Measurements from ENCODE around the gene SDK2. TPM values are rescaled to one million over a fixed set of nuclear protein-coding genes. Genes with fewer than 3 reads are reported as not detected.

SDK2 gene
- total and polyA plus RNA-seq, 9 of the 15 experiments (the other 6 are each of a cell fraction or from before 2014, with no cell fraction given): 0.04 TPM; not detected in 8

GRCh38 chr17:73430165-73430680, 214.0 kb downstream of the SDK2 start:
- no peak overlapping the region for H3K4me3 ChIP-seq
- in situ Hi-C loops (cut with MboI): loop anchor here (10.0 kb wide), 2 partner anchors 275 to 745 kb away; no protein-coding TSS in a partner anchor
- ATAC-seq (no peak), DNase-seq (ENCODE audit: extremely low read depth in 1 of 4, low spot score in 3 of 4) (no peak), FAIRE-seq (no peak)
- no peaks in the 10 kb centered on the region for H3K9me3 ChIP-seq (replicated peaks; ENCODE audit: control insufficient read depth, insufficient read depth, low read depth, low read length)
- TF ChIP-seq ZBTB2 (IDR thresholded peaks at IDR 0.05) (no peak), FOXO4 (CRISPR knock-in tag; IDR thresholded peaks at IDR 0.05) (no peak), ZNF79 (CRISPR knock-in tag; IDR thresholded peaks at IDR 0.05; ENCODE audit: low read depth) (no peak), HDGF (IDR thresholded peaks at IDR 0.05) (no peak), ZMIZ1 (IDR thresholded peaks at IDR 0.05; ENCODE audit: low read depth in 2 of 2, low read length in 2 of 2) (no peak), ZNF263 (CRISPR knock-in tag; IDR thresholded peaks at IDR 0.05; ENCODE audit: borderline replicate concordance) (no peak), CBX5 (IDR thresholded peaks at IDR 0.05; ENCODE audit: borderline replicate concordance, low read depth) (no peak), HOXB6 (CRISPR knock-in tag; IDR thresholded peaks at IDR 0.05; ENCODE audit: borderline replicate concordance) (no peak), ESRRB (CRISPR knock-in tag; IDR thresholded peaks at IDR 0.05; ENCODE audit: borderline replicate concordance) (no peak), NR1H2 (CRISPR knock-in tag; IDR thresholded peaks at IDR 0.05) (no peak), EWSR1 (IDR thresholded peaks at IDR 0.05; ENCODE audit: borderline replicate concordance, low read depth, partially characterized antibody) (no peak), MTA3 (IDR thresholded peaks at IDR 0.05; ENCODE audit: borderline replicate concordance) (no peak), SNRNP70 (optimal IDR thresholded peaks at IDR 0.05; ENCODE audit: low read depth, low read length) (no peak), MAFK (IDR thresholded peaks at IDR 0.05; ENCODE audit: low read length) (no peak), POLR2G (IDR thresholded peaks at IDR 0.05; ENCODE audit: low read depth, low read length) (no peak), CHD4 (IDR thresholded peaks at IDR 0.05; ENCODE audit: insufficient read depth, insufficient replicate concordance, low read depth, low read length, poor library complexity, severe bottlenecking) (no peak)
- no peaks in the 10 kb centered on the region for H3K36me3 ChIP-seq (ENCODE audit: control insufficient read depth, insufficient read depth, low read length)
- no peaks in the 10 kb centered on the region for H3K9me1 ChIP-seq (ENCODE audit: control insufficient read depth, insufficient read depth, low read length)
- no peak overlapping the region for H2AFZ ChIP-seq (ENCODE audit: low read depth, low read length)
- intact Hi-C loops (cut with micrococcal nuclease): no loop called here
- POLR2A ChIA-PET: interaction anchor here (0.6 to 2.0 kb wide), 5 partner anchors 9 to 1269 kb away, joined by 3 to 6 read pairs (median 5); no protein-coding TSS in a partner anchor
- no TSS peak for BruUV-seq (replicated peaks)
- no peak overlapping the region for H3K4me2 ChIP-seq (ENCODE audit: insufficient read depth, low read length)
- CTCF ChIA-PET (ENCODE audit: low intra/inter-chr PET ratio): interaction anchor here (0.6 to 3.1 kb wide), 4 partner anchors 10 to 746 kb away, joined by 3 to 30 read pairs (median 5); no protein-coding TSS in a partner anchor
- H3K27ac ChIP-seq (ENCODE audit: extremely low read depth, low read depth, low read length): no peak overlapping the region
- H3K27me3 ChIP-seq (ENCODE audit: control insufficient read depth in 2 of 2, insufficient read depth in 2 of 2, low read length in 2 of 2): peaks cover 6 to 32% of the 10 kb centered on the region in 2 experiments; a peak in 4 of 5 replicates
- H3K79me2 ChIP-seq (ENCODE audit: control insufficient read depth, insufficient read depth, low read length): no peaks in the 10 kb centered on the region
- H4K20me1 ChIP-seq (replicated peaks; ENCODE audit: control insufficient read depth, insufficient read depth, low read length): peaks cover 4% of the 10 kb centered on the region
- no peaks in the 10 kb centered on the region for H3K4me1 ChIP-seq (replicated peaks in 1 of 2; ENCODE audit: control insufficient read depth in 2 of 2, insufficient read depth in 2 of 2, low read length in 2 of 2)
- H3K9ac ChIP-seq (ENCODE audit: insufficient read depth in 1 of 2, low read depth in 2 of 2, low read length in 2 of 2): no peak overlapping the region
- 7% methylated on average over 9 of the region's 9 CpGs for WGBS (ENCODE audit: insufficient coverage, low coverage, missing lambda C conversion rate)

Data from K562 (cell line).